ENCODE results near the gene NPIPB6. TPM values are rescaled to one million over a fixed set of nuclear protein-coding genes. Genes with fewer than 3 reads are reported as not detected.

NPIPB6 gene
- total and polyA plus RNA-seq, 8 donors, result 0.25 to 2.0 (median 0.61) TPM; not detected in 1

GRCh38 chr16:28324887-28325279, 38.4 kb downstream of the NPIPB6 start:
- intact Hi-C loops (cut with DNase I), result no loop called here
- no peaks in the 10 kb centered on the region for H3K36me3 ChIP-seq
- H3K27ac ChIP-seq, result no peak overlapping the region
- FAIRE-seq (no peak), DNase-seq (no peak), ATAC-seq (no peak)
- 80 to 88% methylated on average over 3 of the region's 3 CpGs for WGBS, 2 donors
- no peaks in the 10 kb centered on the region for H3K4me1 ChIP-seq
- TF ChIP-seq, protein P1, sequence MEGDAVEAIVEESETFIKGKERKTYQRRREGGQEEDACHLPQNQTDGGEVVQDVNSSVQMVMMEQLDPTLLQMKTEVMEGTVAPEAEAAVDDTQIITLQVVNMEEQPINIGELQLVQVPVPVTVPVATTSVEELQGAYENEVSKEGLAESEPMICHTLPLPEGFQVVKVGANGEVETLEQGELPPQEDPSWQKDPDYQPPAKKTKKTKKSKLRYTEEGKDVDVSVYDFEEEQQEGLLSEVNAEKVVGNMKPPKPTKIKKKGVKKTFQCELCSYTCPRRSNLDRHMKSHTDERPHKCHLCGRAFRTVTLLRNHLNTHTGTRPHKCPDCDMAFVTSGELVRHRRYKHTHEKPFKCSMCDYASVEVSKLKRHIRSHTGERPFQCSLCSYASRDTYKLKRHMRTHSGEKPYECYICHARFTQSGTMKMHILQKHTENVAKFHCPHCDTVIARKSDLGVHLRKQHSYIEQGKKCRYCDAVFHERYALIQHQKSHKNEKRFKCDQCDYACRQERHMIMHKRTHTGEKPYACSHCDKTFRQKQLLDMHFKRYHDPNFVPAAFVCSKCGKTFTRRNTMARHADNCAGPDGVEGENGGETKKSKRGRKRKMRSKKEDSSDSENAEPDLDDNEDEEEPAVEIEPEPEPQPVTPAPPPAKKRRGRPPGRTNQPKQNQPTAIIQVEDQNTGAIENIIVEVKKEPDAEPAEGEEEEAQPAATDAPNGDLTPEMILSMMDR (IDR thresholded peaks at IDR 0.05), result no peak
- no peak overlapping the region for H3K4me3 ChIP-seq
- H3K9me3 ChIP-seq, result no peaks in the 10 kb centered on the region
- H3K27me3 ChIP-seq, result no peaks in the 10 kb centered on the region

- no peaks in the 10 kb centered on the region for H3K9me3 ChIP-seq
- 71 to 77% methylated on average over 5 of the region's 5 CpGs for WGBS, 2 donors
- no peak overlapping the region for H3K4me3 ChIP-seq
- H3K4me1 ChIP-seq, result no peaks in the 10 kb centered on the region
- no peaks in the 10 kb centered on the region for H3K27me3 ChIP-seq
- intact Hi-C loops (cut with DNase I), result no loop called here
- FAIRE-seq (no peak), DNase-seq (no peak), ATAC-seq (peak in 1 of 4 donors; percentile 10)
- TF ChIP-seq, protein P1 (IDR thresholded peaks at IDR 0.05), result no peak
- no peak overlapping the region for H3K27ac ChIP-seq
- H3K36me3 ChIP-seq, result no peaks in the 10 kb centered on the region
These were observed 38.9 kb downstream of the NPIPB6 start for GRCh38 chr16:28324235-28324886.

DNA sequence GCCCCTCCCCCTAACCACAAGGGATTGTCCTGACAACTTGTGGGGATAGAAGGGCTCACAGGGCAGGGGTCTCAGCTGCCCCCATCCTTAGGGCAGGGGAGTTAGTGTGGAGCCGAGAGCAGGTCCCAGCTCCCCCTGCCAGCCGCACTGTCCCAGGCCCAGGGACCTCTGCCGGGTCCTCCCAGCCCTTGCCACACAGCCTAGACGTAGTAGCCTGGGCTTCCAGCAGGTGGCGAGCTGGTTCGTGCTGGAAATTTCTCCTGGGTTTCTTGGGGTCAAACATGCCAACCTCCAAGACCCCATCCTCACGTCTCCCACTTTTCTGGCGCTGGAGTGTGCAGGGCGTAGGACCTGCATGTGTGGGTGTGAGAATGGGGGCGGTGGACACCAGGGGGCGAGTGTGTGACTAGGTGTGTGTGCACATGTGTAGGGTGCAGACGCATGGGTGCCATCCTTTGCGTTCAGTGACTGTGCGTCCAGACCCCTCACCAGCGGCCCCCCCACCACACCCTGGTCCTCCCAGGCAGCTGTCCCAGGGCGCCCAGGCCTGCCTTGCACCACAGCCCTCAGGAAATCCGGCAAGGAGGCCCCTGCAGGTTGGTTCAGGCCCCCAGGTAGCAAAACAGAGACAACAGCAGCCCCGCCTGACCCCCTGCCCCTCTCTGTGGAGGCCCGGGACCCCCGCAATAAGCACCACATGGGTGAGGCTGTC, 41.5 kb downstream of the NPIPB6 start:
- no peaks in the 10 kb centered on the region for H3K4me1 ChIP-seq
- no peak for FAIRE-seq
- no peak overlapping the region for H3K4me3 ChIP-seq
- ATAC-seq, result peak; percentile 46 to 68 (median 57)
- no peaks in the 10 kb centered on the region for H3K9me3 ChIP-seq
- H3K36me3 ChIP-seq, result no peaks in the 10 kb centered on the region
- intact Hi-C loops (cut with DNase I), result no loop called here
- H3K27ac ChIP-seq, result no peak overlapping the region
- DNase-seq, result peak in 2 of 6 donors; percentile 36 to 67
- TF ChIP-seq, protein P1 (IDR thresholded peaks at IDR 0.05), result peak in 3 of 4 donors; percentile 36 to 61 (median 47)
- WGBS, 2 donors, result 63 to 73% methylated on average over 20 of the region's 20 CpGs
- H3K27me3 ChIP-seq, result no peaks in the 10 kb centered on the region

GRCh38 chr16:28320741-28321140, 42.6 kb downstream of the NPIPB6 start:
- Histone ChIP-seq H3K36me3 (no peaks in the 10 kb centered on the region), H3K9me3 (no peaks in the 10 kb centered on the region), H3K27ac (no peak overlapping the region), H3K4me3 (no peak overlapping the region), H3K4me1 (no peaks in the 10 kb centered on the region), H3K27me3 (no peaks in the 10 kb centered on the region)
- intact Hi-C loops (cut with DNase I), result no loop called here
- no peak for FAIRE-seq
- TF ChIP-seq, protein P1 (IDR thresholded peaks at IDR 0.05), result no peak
- no peak for ATAC-seq
- no peak for DNase-seq
- WGBS, 2 donors, result 94 to 98% methylated on average over 34 to 49 of the region's 49 CpGs

Data from pancreas (tissue), 10 donors.